Fibroblast of lung (primary cell): ENCODE measurements around the gene PRDM16. TPM values are rescaled to one million over a fixed set of nuclear protein-coding genes. Genes with fewer than 3 reads are reported as not detected.
"Not testable (repeated sequence)": the region's sequence is repeated elsewhere in the genome, so short reads cannot be mapped to it uniquely, and the experiment has no call there.

Experiments used
- DNase-seq, 2 donors: peaks; one replicate each; pipeline versions ENCODE4 v3.0.0 to v3.0.0-alpha.2; 2010; ENCODE audit warnings: low read depth in 2 of 2
- H2AFZ ChIP-seq: 2 replicates; pipeline ENCODE4 v1.5.1; 2012; ENCODE audit warnings: low read length, control low read depth, inconsistent platforms
- H3K27ac ChIP-seq: 2 replicates; pipeline ENCODE4 v1.5.1; 2011; ENCODE audit warnings: low read length, control low read depth; ENCODE audit not compliant: insufficient read depth
- H3K27me3 ChIP-seq: 2 replicates; pipeline ENCODE4 v1.5.1; 2011; ENCODE audit warnings: mild to moderate bottlenecking, low read length; ENCODE audit not compliant: control insufficient read depth, insufficient read depth
- H3K36me3 ChIP-seq: 2 replicates; pipeline ENCODE4 v1.5.1; 2011; ENCODE audit warnings: low read length; ENCODE audit not compliant: control insufficient read depth, insufficient read depth
- H3K4me1 ChIP-seq: 2 replicates; pipeline ENCODE4 v1.5.1; 2011; ENCODE audit warnings: low read length; ENCODE audit not compliant: control insufficient read depth, insufficient read depth; ENCODE audit errors: extremely low read depth
- H3K4me2 ChIP-seq: 2 replicates; pipeline ENCODE4 v1.5.1; 2011; ENCODE audit warnings: low read length, control low read depth; ENCODE audit not compliant: insufficient read depth; ENCODE audit errors: extremely low read depth
- H3K4me3 ChIP-seq, 4 experiments: fragments of 200-600 bp in 1 of 4; sonication (generic) in 1 of 4; replicated peaks in 1 of 4; 2 replicates each; pipeline ENCODE4 v1.5.1; 2011 to 2016; ENCODE audit warnings: low read length in 4 of 4, low read depth in 3 of 4, mild to moderate bottlenecking in 3 of 4, control low read depth in 2 of 4, inconsistent platforms in 1 of 4, mixed read lengths in 1 of 4; ENCODE audit not compliant: insufficient read depth in 1 of 4; ENCODE audit errors: control extremely low read depth in 1 of 4
- H3K79me2 ChIP-seq: 2 replicates; pipeline ENCODE4 v1.5.1; 2012; ENCODE audit warnings: mild to moderate bottlenecking, low read length, inconsistent platforms; ENCODE audit not compliant: control insufficient read depth, insufficient read depth
- H3K9ac ChIP-seq: 2 replicates; pipeline ENCODE4 v1.5.1; 2011; ENCODE audit warnings: mild to moderate bottlenecking, low read length, control low read depth; ENCODE audit not compliant: insufficient read depth
- H3K9me3 ChIP-seq: 2 replicates; pipeline ENCODE4 v1.5.1; 2012; ENCODE audit warnings: low read depth, low read length; ENCODE audit not compliant: control insufficient read depth, insufficient read depth
- H4K20me1 ChIP-seq: 2 replicates; pipeline ENCODE4 v1.5.1; 2011; ENCODE audit warnings: low read length; ENCODE audit not compliant: control insufficient read depth, insufficient read depth; ENCODE audit errors: extremely low read depth
- CTCF ChIP-seq, 2 donors: IDR thresholded peaks in 1 of 2; conservative IDR thresholded peaks in 1 of 2; 1 replicate in 1 of 2; 2 replicates in 1 of 2; pipeline ENCODE4 v1.5.1; 2011 to 2012; ENCODE audit warnings: low read length in 2 of 2, control low read depth in 1 of 2, inconsistent platforms in 1 of 2, low read depth in 1 of 2, mild to moderate bottlenecking in 1 of 2
- EZH2 ChIP-seq: IDR thresholded peaks from 2 replicates; pipeline ENCODE4 v1.5.1; 2012; ENCODE audit warnings: low read length, control low read depth, mild to moderate bottlenecking; ENCODE audit errors: missing control alignments
- polyA plus RNA-seq, 2 donors: library from polyadenylated mRNA; depleted of rRNA in 1 of 2; stranded (reverse) in 1 of 2; unstranded in 1 of 2; fragments of >200 nt; gene quantifications; 2 replicates each; pipeline ENCODE4 v1.2.1, GENCODE V29; 2011 to 2012; ENCODE audit warnings: missing spikeins in 1 of 2
- total RNA-seq: library from RNA; depleted of rRNA; stranded (reverse); fragments of >200 nt; gene quantifications from 2 replicates; pipeline ENCODE4 v1.2.1, GENCODE V29; 2014

The PRDM16 gene
- total and polyA plus RNA-seq, 2 donors (not counting 1 experiment from before 2014, with no cell fraction given): 0.30 to 1.8 TPM

DNA sequence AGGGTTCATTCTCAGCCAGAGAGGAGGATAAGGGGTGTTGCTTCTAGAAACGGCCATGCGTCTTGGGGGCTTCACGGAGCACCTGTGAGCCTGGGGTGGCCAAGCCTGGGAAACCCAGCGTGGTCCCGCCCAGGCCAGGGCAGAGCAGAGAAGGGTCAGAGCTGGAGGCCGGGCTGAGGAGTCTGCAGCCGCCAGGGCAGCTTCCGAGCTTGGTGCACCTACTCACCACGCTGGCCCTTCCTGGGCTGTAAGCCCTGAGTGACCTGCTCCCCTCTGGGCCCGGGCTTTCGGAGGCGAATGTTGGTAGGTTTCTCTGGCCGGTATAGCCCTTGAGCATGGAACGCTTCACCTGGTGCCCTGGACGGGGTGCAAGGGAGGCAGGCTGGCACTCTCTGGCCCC is 215.7 kb downstream of the PRDM16 start:
- Histone ChIP-seq H3K4me2 (no peak overlapping the region), H3K4me1 (no peaks in the 10 kb centered on the region), H3K9me3 (no peaks in the 10 kb centered on the region), H3K4me3 (no peak overlapping the region), H3K36me3 (no peaks in the 10 kb centered on the region), H3K9ac (no peak overlapping the region), H2AFZ (no peak overlapping the region), H3K27ac (no peak overlapping the region), H3K79me2 (no peaks in the 10 kb centered on the region), H3K27me3 (no peaks in the 10 kb centered on the region), H4K20me1 (no peaks in the 10 kb centered on the region)
- TF ChIP-seq EZH2 (no peak), CTCF (conservative IDR thresholded peaks at IDR 0.05 in 1 of 2, IDR thresholded peaks at IDR 0.05 in 1 of 2; ENCODE audit: low read depth in 1 of 2, low read length in 2 of 2) (no peak)
- DNase-seq: no peak

DNA sequence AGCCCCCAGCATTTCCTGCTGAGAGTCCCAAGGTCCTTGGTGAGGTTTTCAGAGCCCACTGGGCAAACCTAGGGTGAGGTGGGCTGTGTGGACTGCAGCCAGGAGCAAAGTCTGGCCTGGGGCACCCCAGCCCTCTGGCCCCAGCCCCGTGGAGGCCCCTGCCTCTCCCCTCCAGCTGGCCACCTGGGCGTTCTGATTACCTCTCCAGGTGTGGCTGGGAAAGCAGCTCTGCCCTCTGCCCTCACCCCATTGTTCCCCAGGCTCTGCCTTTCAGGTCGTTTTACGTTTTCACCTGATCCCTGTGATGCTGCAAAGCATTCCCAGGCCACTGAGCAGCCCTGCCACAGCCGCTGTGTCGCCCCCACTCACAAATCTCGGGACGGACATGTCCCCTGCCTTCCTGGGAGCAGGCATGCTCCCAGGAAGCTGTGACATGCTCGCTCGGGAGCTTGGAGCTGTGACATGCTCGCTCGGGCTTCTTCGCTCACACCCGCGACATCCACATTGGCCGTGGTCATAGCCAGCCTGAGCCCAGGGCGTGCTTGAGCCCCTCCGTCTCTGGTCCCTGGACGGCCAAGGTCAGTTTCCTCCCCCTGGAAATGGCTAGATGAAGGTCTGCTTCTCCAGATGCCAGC is 216.2 kb downstream of the PRDM16 start:
- TF ChIP-seq EZH2 (no peak), CTCF (conservative IDR thresholded peaks at IDR 0.05 in 1 of 2, IDR thresholded peaks at IDR 0.05 in 1 of 2; ENCODE audit: low read depth in 1 of 2, low read length in 2 of 2) (no peak)
- DNase-seq: no peak
- no peaks in the 10 kb centered on the region for H3K9me3 ChIP-seq
- no peaks in the 10 kb centered on the region for H3K79me2 ChIP-seq
- no peak overlapping the region for H3K4me2 ChIP-seq
- H3K27ac ChIP-seq: no peak overlapping the region
- H3K27me3 ChIP-seq: no peaks in the 10 kb centered on the region
- no peak overlapping the region for H3K9ac ChIP-seq
- H3K4me1 ChIP-seq: no peaks in the 10 kb centered on the region
- H3K36me3 ChIP-seq: no peaks in the 10 kb centered on the region
- H2AFZ ChIP-seq: no peak overlapping the region
- H3K4me3 ChIP-seq: no peak overlapping the region
- no peaks in the 10 kb centered on the region for H4K20me1 ChIP-seq

- H3K4me3 ChIP-seq, H3K4me1 ChIP-seq, H3K27ac ChIP-seq, H3K79me2 ChIP-seq, H3K4me2 ChIP-seq, H3K27me3 ChIP-seq, H2AFZ ChIP-seq, H3K9ac ChIP-seq, H3K9me3 ChIP-seq, H3K36me3 ChIP-seq, DNase-seq, H4K20me1 ChIP-seq: not testable (repeated sequence)
Measured at GRCh38 chr1:3287095-3287494, 218.1 kb downstream of the PRDM16 start.
